Activated naive CD4-positive, alpha-beta T cell treated with anti-CD3 and anti-CD28 coated beads, Interleukin-2, amount 10 ng/mL, durations not matched to agents 7 days and 5 days (primary cell): ENCODE data around the gene ACTL6B.
A peak's percentile ranks its signal among the peaks of the same experiment; 100 is the strongest.
"Not testable (repeated sequence)": the region's sequence is repeated elsewhere in the genome, so short reads cannot be mapped to it uniquely, and the experiment has no call there.

Experiments
- CTCF ChIA-PET: fragments of 350-600 bp; sonication (Branson Sonifier 250); formaldehyde crosslinking; loops from one replicate; lab custom pipeline; 2021; ENCODE audit warnings: antibody characterized with exemption; lab: Charles Lee
- DNase-seq: peaks from one replicate; pipeline ENCODE4 v3.0.0-alpha.2; 2020
- H3K27ac Mint-ChIP-seq: one replicate; pipeline ENCODE4 v1.8.0; 2021; ENCODE audit warnings: mild to moderate bottlenecking, moderate library complexity, mixed read lengths
- H3K27me3 Mint-ChIP-seq: one replicate; pipeline ENCODE4 v1.8.0; 2021; ENCODE audit warnings: mild to moderate bottlenecking, mixed read lengths
- H3K36me3 Mint-ChIP-seq: one replicate; pipeline ENCODE4 v1.8.0; 2021; ENCODE audit warnings: mixed read lengths
- H3K4me1 Mint-ChIP-seq: one replicate; pipeline ENCODE4 v1.8.0; 2021; ENCODE audit warnings: mixed read lengths
- H3K4me3 Mint-ChIP-seq: one replicate; pipeline ENCODE4 v1.8.0; 2021; ENCODE audit warnings: mild to moderate bottlenecking, moderate library complexity, mixed read lengths
- H3K9me3 Mint-ChIP-seq: one replicate; pipeline ENCODE4 v1.8.0; 2021; ENCODE audit warnings: mixed read lengths

The ACTL6B gene

DNA sequence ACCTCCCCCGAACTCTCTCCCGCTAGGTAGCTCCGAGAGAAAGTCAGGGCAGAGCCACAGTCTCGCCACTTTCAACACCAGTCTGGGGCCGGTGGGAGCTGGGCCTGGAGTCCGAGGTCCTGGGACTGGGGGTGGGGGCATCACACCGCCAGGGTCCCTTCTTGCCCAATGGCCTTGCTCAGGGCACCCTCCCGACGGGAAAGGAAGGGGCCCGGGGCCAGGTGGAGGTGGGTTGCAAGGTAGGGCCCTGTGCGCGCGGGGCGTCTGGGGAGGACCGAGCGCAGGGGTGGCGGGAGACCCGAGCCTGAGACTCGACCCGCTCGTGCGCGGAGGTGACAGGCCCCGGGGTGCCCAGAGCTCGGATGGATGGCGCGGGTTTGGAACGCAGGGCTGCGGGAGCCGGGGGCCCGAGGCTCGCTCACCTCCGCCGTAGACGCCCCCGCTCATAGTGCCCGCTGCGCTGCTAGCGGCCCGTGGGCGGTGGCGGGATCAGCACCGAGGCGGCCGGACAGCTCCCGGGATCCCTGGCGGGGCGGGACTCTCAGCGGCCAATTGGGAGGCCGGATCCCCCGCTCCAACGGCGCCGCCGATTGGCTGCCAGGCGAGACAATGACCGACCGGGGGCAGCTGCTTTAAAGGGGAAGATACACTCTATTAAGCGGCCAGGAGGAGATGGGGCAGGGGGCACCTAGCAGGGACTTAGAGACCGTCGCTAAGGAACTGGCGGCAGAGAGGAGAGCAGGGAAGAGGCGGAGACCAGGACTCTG lies at the start of gene ACTL6B:
TSS of gene ACTL6B (minus strand) at position 541 of the 767 bp plus-strand sequence. CDS start at position 447, 94 bp downstream.
- DNase-seq: peak; percentile 82
- no peaks in the 10 kb centered on the region for H3K9me3 Mint-ChIP-seq
- CTCF ChIA-PET: interaction anchor here (0.6 kb wide), 1 partner anchor 1010 kb away, joined by 3 read pairs; no protein-coding TSS in a partner anchor
- no peaks in the 10 kb centered on the region for H3K4me1 Mint-ChIP-seq
- H3K4me3 Mint-ChIP-seq: no peak within 1 kb of the TSS
- H3K27ac Mint-ChIP-seq: no peak within 1 kb of the TSS
- H3K36me3 Mint-ChIP-seq: no peaks in the 10 kb centered on the region
- H3K27me3 Mint-ChIP-seq: peaks cover 74% of the 10 kb centered on the region

DNA sequence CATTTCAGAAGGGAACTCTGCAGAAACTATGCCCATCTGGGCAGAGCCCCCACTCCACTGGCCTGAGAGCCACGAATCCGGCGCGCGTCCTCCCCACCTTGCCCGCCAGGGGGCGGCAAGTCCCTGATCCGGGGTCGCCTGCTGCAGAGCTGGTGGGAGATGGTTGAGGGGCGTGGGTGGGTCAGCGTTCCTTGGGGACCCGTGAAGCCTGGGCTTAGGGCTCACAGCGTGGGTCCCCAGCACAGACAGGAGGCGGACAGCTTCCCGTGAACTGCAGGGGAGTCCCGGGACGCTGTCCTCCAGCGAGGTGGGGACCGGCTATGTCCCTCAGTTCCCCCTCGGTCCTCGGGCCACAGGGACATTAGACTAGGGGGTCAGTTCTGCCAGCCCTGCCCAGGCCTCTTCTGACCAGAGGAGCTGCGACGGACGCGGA lies 49.1 kb upstream of the ACTL6B start:
- H3K4me1 Mint-ChIP-seq: peaks cover 14% of the 10 kb centered on the region
- peak; percentile 82 for DNase-seq
- peak overlapping the region; percentile 98 for H3K4me3 Mint-ChIP-seq
- peaks cover 21% of the 10 kb centered on the region for H3K27me3 Mint-ChIP-seq
- H3K36me3 Mint-ChIP-seq: peaks cover 12% of the 10 kb centered on the region
- H3K27ac Mint-ChIP-seq: peak overlapping the region; percentile 96
- H3K9me3 Mint-ChIP-seq: no peaks in the 10 kb centered on the region
- CTCF ChIA-PET: interaction anchor here (0.8 to 3.6 kb wide), 26 partner anchors 10 to 223 kb away, joined by 3 to 64 read pairs (median 4); partner anchors contain the start of genes FBXO24, LRCH4, SLC12A9 and SRRT

DNA sequence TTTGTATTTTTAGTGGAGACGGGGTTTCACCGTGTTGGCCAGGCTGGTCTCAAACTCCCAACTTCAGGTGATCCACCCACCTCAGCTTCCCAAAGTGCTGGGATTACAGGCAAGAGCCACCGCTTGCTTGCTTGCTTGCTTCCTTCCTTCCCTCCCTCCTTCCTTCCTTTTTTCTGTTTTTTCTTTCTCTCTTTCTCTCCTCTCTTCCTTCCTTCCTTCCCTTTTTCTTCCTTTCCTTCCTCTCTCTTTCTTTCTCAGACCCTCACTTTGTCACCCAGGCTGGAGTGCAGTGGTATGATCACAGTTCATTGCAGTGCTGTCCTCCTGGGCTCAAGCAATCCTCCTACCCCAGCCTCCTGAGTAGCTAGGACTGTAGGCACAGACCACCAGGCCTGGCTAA lies 44.8 kb upstream of the ACTL6B start:
- peaks cover 62% of the 10 kb centered on the region for H3K27me3 Mint-ChIP-seq
- H3K27ac Mint-ChIP-seq, H3K4me3 Mint-ChIP-seq, H3K9me3 Mint-ChIP-seq, H3K36me3 Mint-ChIP-seq, DNase-seq, H3K4me1 Mint-ChIP-seq: not testable (repeated sequence)
- CTCF ChIA-PET: interaction anchor here (2.9 kb wide), 1 partner anchor 9 kb away, joined by 12 read pairs; no protein-coding TSS in a partner anchor

DNA sequence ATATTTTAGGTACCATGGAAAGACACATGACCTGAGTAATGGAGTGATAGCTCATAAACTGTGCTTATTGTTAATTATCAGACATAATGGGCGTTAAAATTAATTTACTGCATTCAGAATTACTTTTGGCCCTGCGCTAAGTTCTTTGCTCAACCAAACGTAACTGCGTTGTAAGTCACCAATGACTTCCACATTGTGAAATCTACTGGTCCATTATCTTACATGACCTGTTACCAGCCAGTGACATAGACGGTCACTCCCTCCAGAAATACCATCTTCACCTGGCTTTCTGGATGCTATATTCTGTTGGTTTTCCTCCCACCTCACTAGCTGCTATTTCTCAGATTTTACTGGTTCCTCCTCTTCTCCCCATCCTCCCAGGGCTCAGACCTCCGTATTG lies 42.8 kb upstream of the ACTL6B start:
- peaks cover 71% of the 10 kb centered on the region for H3K27me3 Mint-ChIP-seq
- H3K27ac Mint-ChIP-seq: no peak overlapping the region
- CTCF ChIA-PET: no interaction called here
- no peak overlapping the region for H3K4me3 Mint-ChIP-seq
- H3K4me1 Mint-ChIP-seq: peaks cover 10% of the 10 kb centered on the region
- no peaks in the 10 kb centered on the region for H3K9me3 Mint-ChIP-seq
- no peak for DNase-seq
- no peaks in the 10 kb centered on the region for H3K36me3 Mint-ChIP-seq

DNA sequence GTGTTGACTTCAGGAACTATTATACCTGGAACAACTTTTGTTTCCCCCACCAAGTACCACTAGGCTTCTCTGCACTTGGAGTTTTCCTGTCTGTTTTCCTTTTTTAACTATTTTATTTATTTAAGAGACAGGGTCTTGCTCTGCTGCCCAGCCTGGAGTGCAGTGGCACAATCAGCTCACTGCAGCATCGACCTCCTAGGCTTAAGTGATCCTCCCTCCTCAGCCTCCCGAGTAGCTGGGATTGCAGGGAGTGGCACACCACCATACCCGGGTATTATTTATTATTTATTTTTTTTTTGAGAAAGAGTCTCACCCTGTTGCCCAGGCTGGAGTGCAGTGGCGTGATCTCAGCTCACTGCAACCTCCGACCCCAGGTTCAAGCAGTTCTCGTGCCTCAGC lies 39.9 kb upstream of the ACTL6B start:
- H3K27ac Mint-ChIP-seq: no peak overlapping the region
- H3K4me1 Mint-ChIP-seq: peaks cover 29% of the 10 kb centered on the region
- no peak overlapping the region for H3K4me3 Mint-ChIP-seq
- no peaks in the 10 kb centered on the region for H3K9me3 Mint-ChIP-seq
- CTCF ChIA-PET: interaction anchor here (1.2 to 3.1 kb wide), 2 partner anchors 9 to 213 kb away, joined by 3 to 27 read pairs; partner anchors contain the start of gene POP7
- no peak for DNase-seq
- peaks cover 61% of the 10 kb centered on the region for H3K27me3 Mint-ChIP-seq
- H3K36me3 Mint-ChIP-seq: peaks cover 3% of the 10 kb centered on the region

DNA sequence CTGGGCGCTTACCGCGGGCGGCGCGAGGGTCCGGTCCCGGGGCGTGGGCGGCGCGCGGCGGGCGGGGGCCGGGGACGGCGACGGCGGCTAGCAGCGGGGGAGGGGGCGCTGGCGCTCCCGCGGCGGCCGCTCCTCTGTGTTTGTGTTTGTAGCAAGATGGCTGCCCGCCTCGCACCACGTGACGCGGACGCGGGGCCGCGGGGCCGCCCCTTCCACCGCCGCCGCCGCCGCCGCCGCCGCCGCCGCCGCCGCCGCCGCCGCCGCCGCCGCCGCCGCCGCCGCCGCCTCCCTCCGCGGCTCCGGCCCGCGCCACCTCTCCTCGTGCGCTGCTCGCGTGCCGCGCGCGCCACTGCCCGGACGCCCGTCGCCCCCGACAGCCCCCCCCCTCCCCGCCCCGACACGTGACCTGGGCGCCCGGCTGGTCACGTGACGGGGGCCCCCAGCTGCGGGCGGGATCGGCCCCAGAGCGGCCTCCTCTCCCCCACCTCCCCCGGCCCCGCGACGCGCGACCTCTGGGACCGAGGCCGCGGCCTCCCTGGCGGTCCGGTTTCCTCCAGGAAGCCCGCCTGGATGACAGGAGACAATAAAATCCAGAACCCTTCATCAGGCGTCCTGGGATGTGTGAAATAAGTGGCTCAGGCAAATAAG lies 38.0 kb upstream of the ACTL6B start, which contains the start of gene GIGYF1:
TSS of gene GIGYF1 (minus strand) at position 153 of the 648 bp plus-strand sequence. CDS start 6,012 bp downstream, outside the sequence.
- Mint-ChIP-seq H3K9me3 (no peaks in the 10 kb centered on the region), H3K27me3 (peaks cover 43% of the 10 kb centered on the region), H3K4me1 (peaks cover 29% of the 10 kb centered on the region), H3K4me3 (peak within 1 kb of the TSS; percentile 92), H3K36me3 (peaks cover 3% of the 10 kb centered on the region), H3K27ac (peak within 1 kb of the TSS; percentile 86)
- DNase-seq: peak; percentile 81
- CTCF ChIA-PET: interaction anchor here (0.5 to 5.6 kb wide), 3 partner anchors 11 to 1364 kb away, joined by 3 to 27 read pairs (median 22); partner anchors contain the start of genes MOSPD3 and POP7

DNA sequence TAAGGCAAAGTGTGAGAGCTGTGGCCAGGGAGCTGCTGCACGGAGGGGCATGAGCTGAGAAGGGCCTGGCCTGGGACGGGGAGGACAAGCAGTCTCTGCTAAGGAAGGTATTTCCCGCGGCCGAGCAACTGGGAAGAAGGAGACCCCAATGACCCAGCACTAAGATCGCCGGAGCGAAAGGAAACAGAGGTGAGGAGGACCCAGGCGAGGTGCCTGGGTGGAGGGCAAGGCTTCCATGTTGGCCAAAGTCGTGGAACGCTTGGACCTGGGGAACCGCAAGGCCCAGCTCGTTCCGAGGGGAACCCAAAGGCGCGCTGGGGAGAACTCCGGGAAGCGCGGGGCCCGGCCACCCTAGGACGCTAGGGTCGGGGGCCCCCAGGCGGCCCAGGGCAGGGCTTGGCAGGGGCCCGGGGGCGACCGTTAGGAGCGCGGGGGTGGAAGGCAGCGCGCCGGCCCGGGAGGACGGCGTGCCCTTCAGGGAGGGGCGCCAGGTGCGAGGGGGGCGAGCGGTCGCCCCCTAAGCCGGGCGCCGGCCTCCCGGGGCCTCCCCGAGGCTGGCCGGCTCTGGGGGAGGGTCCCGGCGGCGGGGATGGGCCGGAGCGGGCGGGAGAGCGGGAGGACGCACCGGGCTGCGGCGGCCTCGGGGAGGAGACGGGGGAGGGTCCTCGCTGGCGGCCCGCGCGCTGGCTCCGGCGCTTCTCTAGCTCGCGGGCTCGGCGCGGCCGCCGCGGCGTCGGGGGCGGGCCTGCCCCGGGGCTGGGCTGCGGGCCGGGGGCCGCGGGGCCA lies 37.3 kb upstream of the ACTL6B start:
- DNase-seq: no peak
- Mint-ChIP-seq H3K36me3 (peaks cover 10% of the 10 kb centered on the region), H3K9me3 (no peaks in the 10 kb centered on the region), H3K4me3 (peak overlapping the region; percentile 92), H3K27me3 (peaks cover 38% of the 10 kb centered on the region), H3K27ac (peak overlapping the region; percentile 86), H3K4me1 (peaks cover 32% of the 10 kb centered on the region)
- CTCF ChIA-PET: interaction anchor here (0.5 to 5.6 kb wide), 11 partner anchors 8 to 1364 kb away, joined by 3 to 38 read pairs (median 14); partner anchors contain the start of genes MOSPD3 and POP7

DNA sequence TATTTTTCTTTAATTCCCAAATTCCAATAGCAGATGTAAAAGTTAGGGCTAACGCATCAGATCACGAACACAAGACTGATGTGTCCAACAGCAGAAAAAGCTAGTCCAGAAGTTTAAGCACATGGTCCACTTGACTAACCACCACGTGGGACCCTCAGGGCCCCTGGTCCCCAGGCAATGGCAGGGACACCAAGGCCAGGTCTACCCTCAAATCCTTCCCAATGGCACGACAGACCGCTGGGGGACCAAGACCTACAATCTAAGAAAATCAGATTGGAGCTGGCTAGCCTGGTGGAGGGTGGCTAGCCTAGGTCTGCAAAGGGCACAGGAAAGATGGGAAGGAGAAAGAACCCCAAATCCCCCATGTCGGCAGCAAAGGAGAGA lies 36.3 kb upstream of the ACTL6B start:
- H3K27ac Mint-ChIP-seq: peak overlapping the region; percentile 86
- DNase-seq: no peak
- H3K9me3 Mint-ChIP-seq: no peaks in the 10 kb centered on the region

DNA sequence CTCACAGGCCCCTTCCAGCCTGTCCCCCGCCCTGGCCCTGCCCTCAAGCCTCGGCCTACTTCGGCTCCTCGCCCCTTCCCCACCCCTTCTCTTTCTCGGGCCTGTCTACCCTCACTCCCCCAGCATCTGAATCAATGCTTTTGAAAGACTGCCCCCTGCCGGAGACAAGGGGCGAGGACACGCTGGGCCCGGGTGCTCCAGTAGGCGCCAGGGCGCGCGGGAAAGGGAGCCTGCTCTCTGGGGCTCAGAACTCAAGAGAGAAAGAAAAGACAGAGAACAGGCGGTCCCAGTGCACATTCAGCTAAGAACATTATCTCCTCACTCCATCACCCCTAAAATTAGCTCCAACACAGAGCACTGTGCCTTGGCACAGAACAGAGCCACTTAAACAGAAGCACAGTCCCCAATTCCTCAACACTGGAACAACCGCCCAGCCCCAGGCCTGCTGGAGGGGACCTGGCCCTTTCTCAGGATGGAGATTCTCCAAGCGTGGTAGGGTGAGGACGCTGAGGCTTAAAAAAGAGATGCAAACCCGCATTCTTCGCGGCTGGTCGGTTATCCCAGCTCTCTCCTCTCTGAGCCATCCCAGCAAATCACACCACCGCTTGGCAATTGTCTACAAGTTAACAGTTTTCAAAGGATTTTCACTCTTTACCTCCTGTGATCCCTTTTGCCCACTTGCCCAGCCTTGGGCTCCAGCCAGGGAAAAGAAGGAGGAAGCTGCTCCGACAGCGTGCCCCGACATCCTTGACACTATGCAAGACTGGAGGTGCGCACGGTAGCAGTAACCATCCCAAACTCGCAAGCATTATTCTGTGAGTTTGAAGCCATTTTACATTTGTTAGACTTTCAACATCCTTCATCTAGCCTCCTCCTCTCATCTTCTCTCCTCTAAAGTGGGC lies 35.7 kb upstream of the ACTL6B start:
- CTCF ChIA-PET: interaction anchor here (0.6 to 5.6 kb wide), 28 partner anchors 10 to 255 kb away, joined by 3 to 38 read pairs (median 5); partner anchors contain the start of genes FBXO24, MOSPD3, POP7 and PPP1R35
- Mint-ChIP-seq H3K4me1 (peaks cover 32% of the 10 kb centered on the region), H3K36me3 (peaks cover 10% of the 10 kb centered on the region), H3K9me3 (no peaks in the 10 kb centered on the region), H3K27me3 (peaks cover 22% of the 10 kb centered on the region), H3K4me3 (peak overlapping the region; percentile 92), H3K27ac (peak overlapping the region; percentile 49)
- peak; percentile 90 for DNase-seq

More for the DNA sequence above, 36.3 kb upstream of the ACTL6B start:
- H3K27me3 Mint-ChIP-seq: peaks cover 29% of the 10 kb centered on the region
- peaks cover 32% of the 10 kb centered on the region for H3K4me1 Mint-ChIP-seq
- peak overlapping the region; percentile 92 for H3K4me3 Mint-ChIP-seq
- peaks cover 10% of the 10 kb centered on the region for H3K36me3 Mint-ChIP-seq
- CTCF ChIA-PET: interaction anchor here (0.6 to 5.6 kb wide), 20 partner anchors 9 to 227 kb away, joined by 3 to 38 read pairs (median 6); partner anchors contain the start of genes FBXO24, MOSPD3 and POP7

DNA sequence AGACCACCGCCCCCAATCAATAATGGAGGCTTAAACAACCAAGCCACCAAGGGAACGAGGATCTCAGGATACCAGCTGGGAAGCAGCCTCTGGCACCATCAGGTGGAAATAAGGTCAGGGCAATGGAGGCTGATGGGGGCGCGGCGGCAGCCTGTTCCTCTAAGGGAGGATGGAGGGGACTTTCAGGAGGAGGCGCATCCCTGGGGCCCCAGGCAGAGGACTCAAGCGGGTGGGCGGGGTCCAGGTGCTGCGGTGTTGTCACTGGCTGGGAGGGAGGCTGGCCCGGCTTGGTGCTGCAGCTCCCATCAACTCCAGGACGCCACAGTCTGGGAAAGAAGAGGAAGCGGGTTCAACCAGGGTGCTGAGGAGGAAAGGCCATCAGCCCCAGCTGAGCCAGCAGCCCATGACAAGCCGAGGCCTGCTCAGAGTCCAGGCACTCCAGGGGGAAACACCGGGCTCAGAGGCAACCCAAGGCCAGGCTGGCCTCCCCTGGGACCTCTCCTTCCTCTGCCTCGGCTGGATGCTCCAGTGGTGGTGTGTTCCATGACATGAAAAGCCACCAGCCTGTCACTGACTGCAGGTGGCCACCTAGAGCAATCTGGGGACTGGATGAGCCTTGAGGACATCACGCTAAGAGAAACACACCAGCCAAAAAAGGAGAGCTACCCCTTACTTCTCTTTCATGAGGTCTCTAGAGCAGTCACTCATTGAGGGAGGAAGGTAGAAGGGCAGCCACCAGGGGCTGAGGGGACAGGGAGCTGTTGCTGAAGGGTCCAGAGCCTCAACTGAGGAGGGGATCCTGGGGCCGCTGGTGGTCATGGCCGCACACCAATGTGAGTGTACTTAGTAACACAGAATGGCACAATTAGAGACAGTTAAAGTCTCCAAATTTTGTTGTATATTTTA lies 33.2 kb upstream of the ACTL6B start:
- H3K27ac Mint-ChIP-seq: no peak overlapping the region
- no peaks in the 10 kb centered on the region for H3K9me3 Mint-ChIP-seq
- H3K27me3 Mint-ChIP-seq: no peaks in the 10 kb centered on the region
- H3K36me3 Mint-ChIP-seq: peaks cover 21% of the 10 kb centered on the region
- no peak overlapping the region for H3K4me3 Mint-ChIP-seq
- DNase-seq: no peak
- CTCF ChIA-PET: interaction anchor here (0.7 to 5.6 kb wide), 7 partner anchors 8 to 85 kb away, joined by 3 to 38 read pairs (median 17); partner anchors contain the start of genes MOSPD3 and POP7
- H3K4me1 Mint-ChIP-seq: peaks cover 22% of the 10 kb centered on the region

DNA sequence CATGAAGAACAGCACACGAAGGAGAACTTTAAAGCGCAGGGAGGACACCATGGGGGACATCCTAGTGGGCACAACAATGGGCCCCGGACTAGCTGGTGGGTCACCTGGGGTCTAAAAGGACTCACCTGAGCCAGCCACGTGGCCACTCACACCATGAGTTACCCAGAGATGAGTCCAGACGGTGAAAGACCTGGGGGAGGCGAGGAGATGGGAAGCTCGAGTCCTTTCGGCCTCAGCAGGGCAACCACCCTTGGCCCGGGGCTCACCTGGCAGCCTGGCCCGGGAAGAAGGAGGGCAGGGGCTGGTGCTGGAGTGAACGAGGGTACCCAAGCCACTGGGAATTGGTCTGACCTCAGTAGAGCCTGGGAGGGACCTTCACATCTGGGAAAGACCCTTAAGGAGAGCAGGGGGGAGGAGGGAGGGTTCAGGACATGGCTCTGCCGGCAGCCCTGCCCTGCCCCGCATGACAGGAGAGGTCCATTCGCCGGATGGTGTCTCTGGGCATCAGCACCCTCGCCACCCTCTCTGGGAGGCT lies 32.1 kb upstream of the ACTL6B start:
- Mint-ChIP-seq H3K27me3 (no peaks in the 10 kb centered on the region), H3K27ac (peak overlapping the region; percentile 34), H3K4me1 (peaks cover 22% of the 10 kb centered on the region), H3K36me3 (peaks cover 24% of the 10 kb centered on the region), H3K9me3 (no peaks in the 10 kb centered on the region), H3K4me3 (no peak overlapping the region)
- no peak for DNase-seq
- CTCF ChIA-PET: interaction anchor here (0.6 to 5.6 kb wide), 2 partner anchors 16 to 208 kb away, joined by 4 to 38 read pairs; partner anchors contain the start of gene POP7
